OCI-LY1 (cell line): Measurements from ENCODE around the gene CERS6.

Source experiments
- EZH2 ChIP-seq: fragments of 200-600 bp; sonication (generic), shearing (Covaris generic); IDR thresholded peaks from 2 replicates; pipeline ENCODE4 v1.8.0; 2017; ENCODE audit warnings: borderline replicate concordance, mixed run types, mild to moderate bottlenecking, antibody characterized with exemption, low read length, moderate library complexity, mixed read lengths
- TF ChIP-seq, protein P1 (sequence below): fragments of 200-600 bp; sonication (generic), shearing (Covaris generic); IDR thresholded peaks from 2 replicates; pipeline ENCODE4 v1.5.1; 2017; ENCODE audit warnings: mild to moderate bottlenecking, antibody characterized with exemption, low read length, moderate library complexity, mixed read lengths

DNA sequence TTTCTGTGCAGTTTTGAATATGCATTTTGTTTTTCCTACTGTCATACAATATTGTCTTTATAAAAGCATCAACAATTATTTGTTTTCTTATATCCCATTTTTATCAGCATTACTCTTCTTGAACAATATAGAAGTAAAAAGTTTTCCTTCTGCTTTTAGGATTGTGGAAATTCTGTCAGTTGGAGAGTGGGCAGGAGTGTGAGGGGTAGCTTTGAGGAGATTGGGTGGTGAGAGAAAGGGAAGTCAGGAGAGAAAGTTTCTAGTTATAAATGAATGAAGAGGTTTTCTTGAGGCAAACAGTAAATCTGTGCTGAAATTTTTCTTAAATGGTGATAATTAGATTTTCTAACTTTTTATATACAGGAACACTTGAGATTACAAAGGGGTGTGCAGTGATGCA is 194.7 kb downstream of the CERS6 start:
- TF ChIP-seq, protein P1, sequence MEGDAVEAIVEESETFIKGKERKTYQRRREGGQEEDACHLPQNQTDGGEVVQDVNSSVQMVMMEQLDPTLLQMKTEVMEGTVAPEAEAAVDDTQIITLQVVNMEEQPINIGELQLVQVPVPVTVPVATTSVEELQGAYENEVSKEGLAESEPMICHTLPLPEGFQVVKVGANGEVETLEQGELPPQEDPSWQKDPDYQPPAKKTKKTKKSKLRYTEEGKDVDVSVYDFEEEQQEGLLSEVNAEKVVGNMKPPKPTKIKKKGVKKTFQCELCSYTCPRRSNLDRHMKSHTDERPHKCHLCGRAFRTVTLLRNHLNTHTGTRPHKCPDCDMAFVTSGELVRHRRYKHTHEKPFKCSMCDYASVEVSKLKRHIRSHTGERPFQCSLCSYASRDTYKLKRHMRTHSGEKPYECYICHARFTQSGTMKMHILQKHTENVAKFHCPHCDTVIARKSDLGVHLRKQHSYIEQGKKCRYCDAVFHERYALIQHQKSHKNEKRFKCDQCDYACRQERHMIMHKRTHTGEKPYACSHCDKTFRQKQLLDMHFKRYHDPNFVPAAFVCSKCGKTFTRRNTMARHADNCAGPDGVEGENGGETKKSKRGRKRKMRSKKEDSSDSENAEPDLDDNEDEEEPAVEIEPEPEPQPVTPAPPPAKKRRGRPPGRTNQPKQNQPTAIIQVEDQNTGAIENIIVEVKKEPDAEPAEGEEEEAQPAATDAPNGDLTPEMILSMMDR: no peak
- TF ChIP-seq EZH2: no peak
